Measurements from ENCODE around the gene RARB.

The RARB gene

DNA sequence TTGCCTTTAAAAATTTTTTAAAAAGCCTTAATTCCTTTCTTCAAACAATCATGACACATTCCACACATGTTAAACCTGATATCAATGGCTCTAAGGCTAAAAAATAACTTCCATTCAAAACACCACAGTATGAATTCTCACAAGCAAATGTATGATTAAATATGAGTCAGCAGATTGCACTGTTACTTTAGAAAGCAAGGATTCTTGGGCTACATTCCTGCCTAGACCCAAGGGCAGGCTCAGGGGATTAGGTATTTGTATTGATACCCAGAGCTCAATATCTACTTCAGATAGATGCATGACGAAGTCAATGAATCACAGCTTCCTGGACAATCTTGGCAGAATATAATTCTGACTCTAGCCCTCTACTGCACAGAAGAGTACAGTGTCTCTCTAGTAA is 65.7 kb downstream of the RARB start:
- no peak for TF ChIP-seq EZH2 (IDR thresholded peaks at IDR 0.05; ENCODE audit: borderline replicate concordance, low read length)
- TF ChIP-seq, protein P1, sequence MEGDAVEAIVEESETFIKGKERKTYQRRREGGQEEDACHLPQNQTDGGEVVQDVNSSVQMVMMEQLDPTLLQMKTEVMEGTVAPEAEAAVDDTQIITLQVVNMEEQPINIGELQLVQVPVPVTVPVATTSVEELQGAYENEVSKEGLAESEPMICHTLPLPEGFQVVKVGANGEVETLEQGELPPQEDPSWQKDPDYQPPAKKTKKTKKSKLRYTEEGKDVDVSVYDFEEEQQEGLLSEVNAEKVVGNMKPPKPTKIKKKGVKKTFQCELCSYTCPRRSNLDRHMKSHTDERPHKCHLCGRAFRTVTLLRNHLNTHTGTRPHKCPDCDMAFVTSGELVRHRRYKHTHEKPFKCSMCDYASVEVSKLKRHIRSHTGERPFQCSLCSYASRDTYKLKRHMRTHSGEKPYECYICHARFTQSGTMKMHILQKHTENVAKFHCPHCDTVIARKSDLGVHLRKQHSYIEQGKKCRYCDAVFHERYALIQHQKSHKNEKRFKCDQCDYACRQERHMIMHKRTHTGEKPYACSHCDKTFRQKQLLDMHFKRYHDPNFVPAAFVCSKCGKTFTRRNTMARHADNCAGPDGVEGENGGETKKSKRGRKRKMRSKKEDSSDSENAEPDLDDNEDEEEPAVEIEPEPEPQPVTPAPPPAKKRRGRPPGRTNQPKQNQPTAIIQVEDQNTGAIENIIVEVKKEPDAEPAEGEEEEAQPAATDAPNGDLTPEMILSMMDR (IDR thresholded peaks at IDR 0.05; ENCODE audit: low read length), result no peak
- H3K27me3 ChIP-seq (ENCODE audit: insufficient read depth, low read length), result no peaks in the 10 kb centered on the region
- no peaks in the 10 kb centered on the region for H3K9me2 ChIP-seq (ENCODE audit: low read depth, low read length)
- peaks cover 12% of the 10 kb centered on the region; the same call in 1 of the 2 replicates for H3K9me3 ChIP-seq (ENCODE audit: low read length)
- no peaks in the 10 kb centered on the region for H3F3A ChIP-seq (ENCODE audit: insufficient read depth, low read length)
- no peak overlapping the region for H3K4me3 ChIP-seq (ENCODE audit: low read depth, low read length, poor library complexity, severe bottlenecking)
- no peak overlapping the region for H3K4me2 ChIP-seq (ENCODE audit: low read length)
- H3K4me1 ChIP-seq (ENCODE audit: insufficient read depth, low read length, severe bottlenecking), result no peaks in the 10 kb centered on the region
- H4K20me1 ChIP-seq (ENCODE audit: insufficient read depth, low read length), result no peaks in the 10 kb centered on the region
- H3K79me2 ChIP-seq (ENCODE audit: insufficient read depth, low read length), result no peaks in the 10 kb centered on the region
- H2AFZ ChIP-seq (ENCODE audit: low read length), result no peak overlapping the region
- no peaks in the 10 kb centered on the region for H3K36me3 ChIP-seq (ENCODE audit: insufficient read depth, low read length)
- no peak overlapping the region for H3K27ac ChIP-seq (ENCODE audit: low read depth, low read length, poor library complexity, severe bottlenecking)
- no peak overlapping the region for H3K9ac ChIP-seq (ENCODE audit: low read length)

DNA sequence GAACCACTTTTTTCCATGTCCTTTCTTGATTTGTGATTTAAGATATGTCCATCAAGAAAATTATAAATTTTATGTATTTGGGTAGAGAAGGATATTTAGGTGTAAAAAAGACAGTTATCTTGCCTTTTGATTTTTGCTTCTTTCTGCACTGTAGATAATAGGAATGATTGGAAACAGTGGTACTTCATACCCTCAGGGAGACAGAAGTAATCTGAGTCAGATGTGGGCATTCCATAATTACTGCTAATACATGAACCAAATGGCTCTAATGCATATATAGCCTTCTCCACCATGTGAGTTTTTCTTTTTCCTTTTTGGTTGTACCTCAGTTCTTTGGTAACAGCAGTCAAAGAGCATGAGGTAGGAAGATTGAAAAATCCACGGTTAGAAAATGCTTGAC is 67.2 kb downstream of the RARB start:
- H3K9ac ChIP-seq (ENCODE audit: low read length), result no peak overlapping the region
- H3K9me3 ChIP-seq (ENCODE audit: low read length), result peaks cover 12% of the 10 kb centered on the region; the same call in 1 of the 2 replicates
- no peaks in the 10 kb centered on the region for H3K9me2 ChIP-seq (ENCODE audit: low read depth, low read length)
- no peaks in the 10 kb centered on the region for H3K27me3 ChIP-seq (ENCODE audit: insufficient read depth, low read length)
- no peak overlapping the region for H2AFZ ChIP-seq (ENCODE audit: low read length)
- no peaks in the 10 kb centered on the region for H3F3A ChIP-seq (ENCODE audit: insufficient read depth, low read length)
- H3K4me1 ChIP-seq (ENCODE audit: insufficient read depth, low read length, severe bottlenecking), result no peaks in the 10 kb centered on the region
- no peaks in the 10 kb centered on the region for H4K20me1 ChIP-seq (ENCODE audit: insufficient read depth, low read length)
- TF ChIP-seq, protein P1 (IDR thresholded peaks at IDR 0.05; ENCODE audit: low read length), result no peak
- TF ChIP-seq EZH2 (IDR thresholded peaks at IDR 0.05; ENCODE audit: borderline replicate concordance, low read length), result no peak
- no peaks in the 10 kb centered on the region for H3K36me3 ChIP-seq (ENCODE audit: insufficient read depth, low read length)
- H3K27ac ChIP-seq (ENCODE audit: low read depth, low read length, poor library complexity, severe bottlenecking), result no peak overlapping the region
- H3K79me2 ChIP-seq (ENCODE audit: insufficient read depth, low read length), result no peaks in the 10 kb centered on the region
- no peak overlapping the region for H3K4me2 ChIP-seq (ENCODE audit: low read length)
- no peak overlapping the region for H3K4me3 ChIP-seq (ENCODE audit: low read depth, low read length, poor library complexity, severe bottlenecking)

- Histone ChIP-seq H3K9ac (ENCODE audit: low read length) (no peak overlapping the region), H3K9me2 (ENCODE audit: low read depth, low read length) (no peaks in the 10 kb centered on the region), H3K36me3 (ENCODE audit: insufficient read depth, low read length) (no peaks in the 10 kb centered on the region), H4K20me1 (ENCODE audit: insufficient read depth, low read length) (no peaks in the 10 kb centered on the region), H3K79me2 (ENCODE audit: insufficient read depth, low read length) (no peaks in the 10 kb centered on the region), H3K4me2 (ENCODE audit: low read length) (no peak overlapping the region), H3K4me1 (ENCODE audit: insufficient read depth, low read length, severe bottlenecking) (no peaks in the 10 kb centered on the region), H3K27ac (ENCODE audit: low read depth, low read length, poor library complexity, severe bottlenecking) (no peak overlapping the region), H3K9me3 (ENCODE audit: low read length) (peaks cover 12% of the 10 kb centered on the region; the same call in 1 of the 2 replicates), H3K4me3 (ENCODE audit: low read depth, low read length, poor library complexity, severe bottlenecking) (no peak overlapping the region), H2AFZ (ENCODE audit: low read length) (no peak overlapping the region), H3F3A (ENCODE audit: insufficient read depth, low read length) (no peaks in the 10 kb centered on the region), H3K27me3 (ENCODE audit: insufficient read depth, low read length) (no peaks in the 10 kb centered on the region)
- TF ChIP-seq, protein P1 (IDR thresholded peaks at IDR 0.05; ENCODE audit: low read length), result no peak
- no peak for TF ChIP-seq EZH2 (IDR thresholded peaks at IDR 0.05; ENCODE audit: borderline replicate concordance, low read length)
Observed at GRCh38 chr3:25495726-25496253, 67.7 kb downstream of the RARB start.
